HepG2 (cell line): ENCODE measurements around the gene DGUOK. TPM values are rescaled to one million over a fixed set of nuclear protein-coding genes. Genes with fewer than 3 reads are reported as not detected.

ENCODE experiments used
- BRD4 ChIP-seq: sonication (generic); formaldehyde crosslinking; IDR thresholded peaks from 2 replicates; pipeline ENCODE4 v1.4.0; 2020; ENCODE audit warnings: missing genetic modification reagents
- CC2D1A ChIP-seq: sonication (generic); formaldehyde crosslinking; IDR thresholded peaks from 2 replicates; pipeline ENCODE4 v1.8.1; 2023; ENCODE audit warnings: mild to moderate bottlenecking, missing genetic modification reagents
- CHCHD3 ChIP-seq: sonication (generic); formaldehyde crosslinking; IDR thresholded peaks from 2 replicates; pipeline ENCODE4 v1.8.0; 2022; ENCODE audit warnings: mild to moderate bottlenecking, missing genetic modification reagents, moderate library complexity
- E2F2 ChIP-seq: sonication (generic); formaldehyde crosslinking; IDR thresholded peaks from 2 replicates; pipeline ENCODE4 v1.4.0; 2020; ENCODE audit warnings: missing genetic modification reagents, borderline replicate concordance
- ELF4 ChIP-seq: sonication (generic); formaldehyde crosslinking; IDR thresholded peaks from 2 replicates; pipeline ENCODE4 v1.5.0; 2020; ENCODE audit warnings: missing genetic modification reagents, mild to moderate bottlenecking, moderate library complexity, borderline replicate concordance
- KMT2A ChIP-seq: sonication (generic); formaldehyde crosslinking; IDR thresholded peaks from 2 replicates; pipeline ENCODE4 v1.4.0; 2020; ENCODE audit warnings: missing genetic modification reagents
- MED8 ChIP-seq: sonication (generic); formaldehyde crosslinking; IDR thresholded peaks from 2 replicates; pipeline ENCODE4 v1.8.1; 2023; ENCODE audit warnings: mild to moderate bottlenecking, missing genetic modification reagents; ENCODE audit not compliant: insufficient replicate concordance
- MEF2D ChIP-seq: sonication (generic); formaldehyde crosslinking; IDR thresholded peaks from 2 replicates; pipeline ENCODE4 v1.5.1; 2020; ENCODE audit warnings: mild to moderate bottlenecking, missing genetic modification reagents
- NR2F1 ChIP-seq, 2 experiments: fragments of 450-650 bp in 1 of 2; formaldehyde crosslinking in 1 of 2; IDR thresholded peaks; 2 replicates each; pipeline versions ENCODE4 v1.5.0 to v1.6.1; 2016 to 2020; ENCODE audit warnings: mild to moderate bottlenecking in 1 of 2, missing compliant biosample characterization in 1 of 2, missing genetic modification reagents in 1 of 2, moderate library complexity in 1 of 2
- PCBP1 ChIP-seq: fragments of 200-400 bp; formaldehyde crosslinking; IDR thresholded peaks from 2 replicates; pipeline ENCODE4 v1.6.1; 2017; ENCODE audit warnings: mild to moderate bottlenecking, low read depth, low read length, borderline replicate concordance
- PHF8 ChIP-seq: sonication (generic); formaldehyde crosslinking; IDR thresholded peaks from 2 replicates; pipeline ENCODE4 v1.5.0; 2020; ENCODE audit warnings: missing genetic modification reagents
- RBFOX2 ChIP-seq: fragments of 200-400 bp; formaldehyde crosslinking; IDR thresholded peaks from 2 replicates; pipeline ENCODE4 v1.6.1; 2017; ENCODE audit warnings: low read depth, mild to moderate bottlenecking, low read length
- TRIM24 ChIP-seq: sonication (generic); formaldehyde crosslinking; IDR thresholded peaks from 2 replicates; pipeline ENCODE4 v1.8.0; 2022; ENCODE audit warnings: mild to moderate bottlenecking, missing genetic modification reagents
- YEATS4 ChIP-seq: sonication (generic); formaldehyde crosslinking; IDR thresholded peaks from 2 replicates; pipeline ENCODE4 v1.4.0; 2020; ENCODE audit warnings: missing genetic modification reagents, borderline replicate concordance
- ZEB1 ChIP-seq: IDR thresholded peaks from 2 replicates; pipeline ENCODE4 v1.6.1; 2012; ENCODE audit warnings: mild to moderate bottlenecking, low read depth, inconsistent platforms; ENCODE audit not compliant: insufficient replicate concordance
- ZNF343 ChIP-seq: sonication (generic); formaldehyde crosslinking; IDR thresholded peaks from 2 replicates; pipeline ENCODE4 v1.4.0; 2020; ENCODE audit warnings: mild to moderate bottlenecking, missing genetic modification reagents
- ZNF382 ChIP-seq: sonication (generic); formaldehyde crosslinking; IDR thresholded peaks from 2 replicates; pipeline ENCODE4 v1.5.0; 2020; ENCODE audit warnings: missing genetic modification reagents, mild to moderate bottlenecking, borderline replicate concordance
- ZNF597 ChIP-seq: sonication (generic); formaldehyde crosslinking; IDR thresholded peaks from 2 replicates; pipeline ENCODE4 v1.5.0; 2020; ENCODE audit warnings: missing genetic modification reagents
- ZNF598 ChIP-seq: sonication (generic); formaldehyde crosslinking; IDR thresholded peaks from 2 replicates; pipeline ENCODE4 v1.5.1; 2020; ENCODE audit warnings: mild to moderate bottlenecking, missing genetic modification reagents, borderline replicate concordance
- ZNF605 ChIP-seq: sonication (generic); formaldehyde crosslinking; IDR thresholded peaks from 2 replicates; pipeline ENCODE4 v1.8.0; 2022; ENCODE audit warnings: mild to moderate bottlenecking, missing genetic modification reagents
- ZNF841 ChIP-seq: sonication (generic); formaldehyde crosslinking; IDR thresholded peaks from 2 replicates; pipeline ENCODE4 v1.8.1; 2023; ENCODE audit warnings: missing genetic modification reagents, borderline replicate concordance
- ZSCAN31 ChIP-seq: sonication (generic); formaldehyde crosslinking; IDR thresholded peaks from 2 replicates; pipeline ENCODE4 v1.5.0; 2020; ENCODE audit warnings: low read depth, mild to moderate bottlenecking, missing genetic modification reagents
- polyA plus RNA-seq, 8 experiments: library from polyadenylated mRNA; depleted of rRNA in 3 of 8; stranded (reverse) in 7 of 8; unstranded in 1 of 8; fragments of >200 nt; fragmentation: Illumina TruSeq in 4 of 8; extraction: Trizol in 4 of 8; gene quantifications; 2 replicates each; pipeline versions ENCODE4 v1.2.1 to v1.2.3, GENCODE V29; 2011 to 2016; ENCODE audit warnings: low read depth in 4 of 8, missing spikeins in 1 of 8, mixed read lengths in 1 of 8; ENCODE audit not compliant: insufficient read depth in 1 of 8
- total RNA-seq, 5 experiments: library from RNA; depleted of rRNA; stranded (reverse); fragments of >200 nt; fragmentation: Illumina TruSeq; extraction: Trizol; gene quantifications; 2 replicates each; pipeline ENCODE4 v1.2.3, GENCODE V29; 2016; ENCODE audit warnings: low read depth in 1 of 5
- TF ChIP-seq, protein P1 (sequence below): sonication (generic); formaldehyde crosslinking; IDR thresholded peaks from 2 replicates; pipeline ENCODE4 v1.5.1; 2020; ENCODE audit warnings: missing genetic modification reagents, mild to moderate bottlenecking, borderline replicate concordance
- TF ChIP-seq, protein P2 (sequence below): sonication (generic); formaldehyde crosslinking; IDR thresholded peaks from 2 replicates; pipeline ENCODE4 v1.5.0; 2020; ENCODE audit warnings: missing genetic modification reagents

DGUOK gene
- total and polyA plus RNA-seq, 2 of the 13 experiments (the other 11 are each of a cell fraction or from before 2014, with no cell fraction given) = 105 to 137 TPM

DNA sequence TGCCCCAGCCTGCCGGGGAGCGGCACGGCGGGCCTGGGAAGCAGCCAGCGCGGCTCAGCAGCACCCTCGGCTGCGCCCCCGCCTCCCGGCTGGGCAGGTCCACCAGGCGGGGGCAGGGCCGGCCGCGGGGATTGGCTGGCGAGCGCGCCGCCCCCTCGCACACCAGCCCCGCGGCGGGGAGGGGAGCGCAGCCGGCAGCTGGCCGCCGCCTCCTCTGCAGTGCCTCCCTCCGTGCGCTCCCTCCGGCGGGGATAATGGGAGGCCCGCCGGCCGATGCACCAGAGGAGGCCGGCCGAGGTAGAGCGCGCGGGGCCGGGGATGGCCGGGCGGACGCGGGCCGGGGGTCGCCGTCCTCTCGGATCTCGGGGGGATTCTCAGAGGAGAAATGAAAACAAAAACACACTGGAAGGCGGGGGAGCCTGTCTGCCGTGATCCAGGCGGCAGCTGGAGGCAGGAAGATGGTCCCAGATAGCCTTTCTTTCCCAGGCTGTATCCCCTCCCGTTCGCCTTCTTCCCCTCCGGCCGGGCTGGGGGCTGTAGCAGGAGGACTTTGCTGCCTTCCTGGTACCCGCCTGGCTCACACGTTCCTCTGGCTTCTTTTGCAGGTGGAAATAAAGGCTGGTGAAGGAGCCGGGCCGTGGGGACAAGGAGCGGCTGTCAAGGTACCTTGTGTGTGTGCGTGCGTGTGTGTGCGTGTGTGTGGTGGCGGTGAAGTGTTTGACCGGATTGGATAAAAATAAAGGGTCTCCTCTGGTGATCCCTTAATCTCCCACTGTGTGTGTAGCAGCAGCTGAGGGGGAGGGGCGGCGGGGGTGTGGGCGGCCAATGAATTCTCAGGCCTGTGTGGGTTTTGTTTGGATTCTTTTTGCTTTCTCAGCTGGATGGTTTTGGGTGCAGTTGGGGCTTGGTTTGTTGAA, 76.1 kb downstream of the DGUOK start (continued):
- TF ChIP-seq ZNF841 (CRISPR knock-in tag) (no peak), MED8 (no peak), PCBP1 (no peak), ELF4 (CRISPR knock-in tag) (no peak), PHF8 (CRISPR knock-in tag) (peak; percentile 27; the same call in 1 of the 2 replicates), ZNF597 (CRISPR knock-in tag) (no peak), CC2D1A (CRISPR knock-in tag) (no peak), KMT2A (CRISPR knock-in tag) (peak; percentile 60; the same call in 1 of the 2 replicates), NR2F1 (CRISPR knock-in tag; IDR thresholded peaks at IDR 0.05) (no peak), MEF2D (no peak), TRIM24 (CRISPR knock-in tag) (no peak), E2F2 (no peak), CHCHD3 (no peak), ZNF382 (CRISPR knock-in tag) (no peak), ZNF605 (CRISPR knock-in tag) (no peak), ZNF598 (CRISPR knock-in tag) (peak; percentile 53; the same call in 1 of the 2 replicates), YEATS4 (CRISPR knock-in tag) (no peak; the same call in 1 of the 2 replicates), ZEB1 (no peak), ZNF343 (no peak), BRD4 (CRISPR knock-in tag) (no peak), ZSCAN31 (CRISPR knock-in tag) (no peak), RBFOX2 (peak; percentile 46; the same call in 1 of the 2 replicates)
- TF ChIP-seq, protein P1, sequence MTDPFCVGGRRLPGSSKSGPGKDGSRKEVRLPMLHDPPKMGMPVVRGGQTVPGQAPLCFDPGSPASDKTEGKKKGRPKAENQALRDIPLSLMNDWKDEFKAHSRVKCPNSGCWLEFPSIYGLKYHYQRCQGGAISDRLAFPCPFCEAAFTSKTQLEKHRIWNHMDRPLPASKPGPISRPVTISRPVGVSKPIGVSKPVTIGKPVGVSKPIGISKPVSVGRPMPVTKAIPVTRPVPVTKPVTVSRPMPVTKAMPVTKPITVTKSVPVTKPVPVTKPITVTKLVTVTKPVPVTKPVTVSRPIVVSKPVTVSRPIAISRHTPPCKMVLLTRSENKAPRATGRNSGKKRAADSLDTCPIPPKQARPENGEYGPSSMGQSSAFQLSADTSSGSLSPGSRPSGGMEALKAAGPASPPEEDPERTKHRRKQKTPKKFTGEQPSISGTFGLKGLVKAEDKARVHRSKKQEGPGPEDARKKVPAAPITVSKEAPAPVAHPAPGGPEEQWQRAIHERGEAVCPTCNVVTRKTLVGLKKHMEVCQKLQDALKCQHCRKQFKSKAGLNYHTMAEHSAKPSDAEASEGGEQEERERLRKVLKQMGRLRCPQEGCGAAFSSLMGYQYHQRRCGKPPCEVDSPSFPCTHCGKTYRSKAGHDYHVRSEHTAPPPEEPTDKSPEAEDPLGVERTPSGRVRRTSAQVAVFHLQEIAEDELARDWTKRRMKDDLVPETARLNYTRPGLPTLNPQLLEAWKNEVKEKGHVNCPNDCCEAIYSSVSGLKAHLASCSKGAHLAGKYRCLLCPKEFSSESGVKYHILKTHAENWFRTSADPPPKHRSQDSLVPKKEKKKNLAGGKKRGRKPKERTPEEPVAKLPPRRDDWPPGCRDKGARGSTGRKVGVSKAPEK = no peak
- TF ChIP-seq, protein P2, sequence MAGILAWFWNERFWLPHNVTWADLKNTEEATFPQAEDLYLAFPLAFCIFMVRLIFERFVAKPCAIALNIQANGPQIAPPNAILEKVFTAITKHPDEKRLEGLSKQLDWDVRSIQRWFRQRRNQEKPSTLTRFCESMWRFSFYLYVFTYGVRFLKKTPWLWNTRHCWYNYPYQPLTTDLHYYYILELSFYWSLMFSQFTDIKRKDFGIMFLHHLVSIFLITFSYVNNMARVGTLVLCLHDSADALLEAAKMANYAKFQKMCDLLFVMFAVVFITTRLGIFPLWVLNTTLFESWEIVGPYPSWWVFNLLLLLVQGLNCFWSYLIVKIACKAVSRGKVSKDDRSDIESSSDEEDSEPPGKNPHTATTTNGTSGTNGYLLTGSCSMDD (CRISPR knock-in tag) = no peak
